GM10266 (cell line): ENCODE results near the gene RAB1B.

Experiments
- DNase-seq: peaks from one replicate; pipeline ENCODE4 v3.0.0; 2012; ENCODE audit errors: extremely low spot score
- TF ChIP-seq, protein P1 (sequence below): IDR thresholded peaks from 2 replicates; pipeline ENCODE4 v1.5.1; 2012; ENCODE audit warnings: mild to moderate bottlenecking, low read depth; ENCODE audit not compliant: control insufficient read depth, insufficient read depth; ENCODE audit errors: missing control alignments

Gene RAB1B

DNA sequence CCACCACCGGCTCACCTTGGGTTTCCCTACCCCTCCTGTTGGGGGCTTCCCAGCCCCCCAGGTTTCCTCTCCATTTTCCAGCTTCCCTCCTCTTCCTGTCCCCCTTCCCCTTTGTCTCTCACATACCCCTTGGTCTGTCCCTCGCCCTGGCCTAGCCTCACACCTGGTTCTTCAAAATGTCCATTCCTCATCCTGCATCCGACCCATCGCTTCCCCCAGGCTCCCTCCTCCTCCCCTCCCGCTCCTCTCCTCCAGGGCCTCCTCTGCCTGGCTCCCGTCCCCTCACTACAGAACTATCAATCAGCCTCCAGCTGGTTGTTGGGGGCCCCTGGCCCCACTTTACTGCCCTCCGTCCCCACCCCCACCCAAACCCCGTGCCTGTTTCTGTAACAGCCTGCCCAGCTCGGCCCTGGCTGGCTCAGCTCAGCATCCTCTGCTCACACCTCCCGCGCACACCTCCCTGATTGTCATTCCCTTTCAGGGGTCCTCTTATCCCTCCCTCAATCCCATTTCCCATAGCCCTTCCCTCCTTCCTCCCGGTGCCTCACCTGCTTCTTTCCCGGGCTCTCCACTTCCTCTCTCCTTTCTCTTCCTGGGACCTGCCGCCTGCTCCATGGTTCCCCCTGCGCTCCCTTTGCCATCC lies 10.8 kb downstream of the RAB1B start:
- DNase-seq, result no peak
- TF ChIP-seq, protein P1, sequence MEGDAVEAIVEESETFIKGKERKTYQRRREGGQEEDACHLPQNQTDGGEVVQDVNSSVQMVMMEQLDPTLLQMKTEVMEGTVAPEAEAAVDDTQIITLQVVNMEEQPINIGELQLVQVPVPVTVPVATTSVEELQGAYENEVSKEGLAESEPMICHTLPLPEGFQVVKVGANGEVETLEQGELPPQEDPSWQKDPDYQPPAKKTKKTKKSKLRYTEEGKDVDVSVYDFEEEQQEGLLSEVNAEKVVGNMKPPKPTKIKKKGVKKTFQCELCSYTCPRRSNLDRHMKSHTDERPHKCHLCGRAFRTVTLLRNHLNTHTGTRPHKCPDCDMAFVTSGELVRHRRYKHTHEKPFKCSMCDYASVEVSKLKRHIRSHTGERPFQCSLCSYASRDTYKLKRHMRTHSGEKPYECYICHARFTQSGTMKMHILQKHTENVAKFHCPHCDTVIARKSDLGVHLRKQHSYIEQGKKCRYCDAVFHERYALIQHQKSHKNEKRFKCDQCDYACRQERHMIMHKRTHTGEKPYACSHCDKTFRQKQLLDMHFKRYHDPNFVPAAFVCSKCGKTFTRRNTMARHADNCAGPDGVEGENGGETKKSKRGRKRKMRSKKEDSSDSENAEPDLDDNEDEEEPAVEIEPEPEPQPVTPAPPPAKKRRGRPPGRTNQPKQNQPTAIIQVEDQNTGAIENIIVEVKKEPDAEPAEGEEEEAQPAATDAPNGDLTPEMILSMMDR, result no peak

GRCh38 chr11:66280428-66280827 lies 12.0 kb downstream of the RAB1B start:
- DNase-seq, result no peak

DNA sequence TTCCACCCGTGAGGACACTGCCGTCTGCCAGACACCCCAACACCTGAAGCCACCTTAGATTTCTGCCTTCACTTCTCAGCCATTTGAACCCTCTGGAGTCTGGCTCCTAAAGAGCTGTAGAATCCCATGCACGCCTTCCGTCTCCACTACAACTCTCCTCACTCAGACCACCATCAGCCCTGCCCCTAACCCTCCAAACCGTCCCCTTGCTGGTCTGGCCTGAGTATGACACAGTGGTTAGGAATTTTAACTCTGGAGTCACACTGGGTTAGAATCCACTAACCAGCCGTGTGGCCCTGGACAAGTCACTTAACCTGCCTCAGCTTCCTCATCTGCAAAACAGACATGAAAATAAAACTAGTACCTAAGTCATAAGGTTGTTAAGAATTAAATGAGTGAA lies 12.6 kb downstream of the RAB1B start:
- TF ChIP-seq, protein P1, result no peak
- no peak for DNase-seq

More at GRCh38 chr11:66280428-66280827, 12.0 kb downstream of the RAB1B start:
- TF ChIP-seq, protein P1, result no peak

DNA sequence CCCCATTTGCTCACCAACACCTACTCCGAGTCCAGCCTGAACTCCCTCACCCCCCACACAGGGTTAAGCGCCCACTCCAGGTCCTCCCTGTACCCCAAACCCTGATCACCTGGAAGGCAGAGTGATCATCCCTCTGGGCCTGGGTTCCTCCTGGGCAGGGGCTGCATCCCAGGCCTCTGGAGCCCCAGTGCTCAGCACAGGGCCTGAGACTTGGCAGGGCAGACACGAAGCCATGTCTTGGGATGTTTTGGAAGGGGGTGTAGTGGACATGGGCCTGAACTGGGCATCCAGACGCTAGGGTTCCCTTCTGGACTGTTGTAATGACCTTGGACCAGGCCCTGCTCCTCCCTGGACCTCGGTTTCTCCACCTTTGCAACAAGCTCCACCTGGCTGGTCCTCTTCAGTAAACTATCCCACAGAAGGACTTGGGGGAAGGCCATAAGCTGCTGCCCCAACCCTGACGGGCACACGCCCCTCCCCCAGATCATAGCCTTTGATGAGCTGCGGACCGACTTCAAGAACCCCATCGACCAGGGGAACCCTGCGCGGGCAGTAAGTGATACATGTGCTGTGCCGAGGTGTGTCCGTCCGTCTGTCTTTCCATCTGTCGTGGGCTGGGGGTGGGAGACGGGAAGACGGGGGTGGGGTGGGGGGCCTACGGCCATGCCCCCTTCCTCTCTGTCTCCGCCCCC lies 13.5 kb downstream of the RAB1B start:
- TF ChIP-seq, protein P1, result no peak
- DNase-seq, result no peak

DNA sequence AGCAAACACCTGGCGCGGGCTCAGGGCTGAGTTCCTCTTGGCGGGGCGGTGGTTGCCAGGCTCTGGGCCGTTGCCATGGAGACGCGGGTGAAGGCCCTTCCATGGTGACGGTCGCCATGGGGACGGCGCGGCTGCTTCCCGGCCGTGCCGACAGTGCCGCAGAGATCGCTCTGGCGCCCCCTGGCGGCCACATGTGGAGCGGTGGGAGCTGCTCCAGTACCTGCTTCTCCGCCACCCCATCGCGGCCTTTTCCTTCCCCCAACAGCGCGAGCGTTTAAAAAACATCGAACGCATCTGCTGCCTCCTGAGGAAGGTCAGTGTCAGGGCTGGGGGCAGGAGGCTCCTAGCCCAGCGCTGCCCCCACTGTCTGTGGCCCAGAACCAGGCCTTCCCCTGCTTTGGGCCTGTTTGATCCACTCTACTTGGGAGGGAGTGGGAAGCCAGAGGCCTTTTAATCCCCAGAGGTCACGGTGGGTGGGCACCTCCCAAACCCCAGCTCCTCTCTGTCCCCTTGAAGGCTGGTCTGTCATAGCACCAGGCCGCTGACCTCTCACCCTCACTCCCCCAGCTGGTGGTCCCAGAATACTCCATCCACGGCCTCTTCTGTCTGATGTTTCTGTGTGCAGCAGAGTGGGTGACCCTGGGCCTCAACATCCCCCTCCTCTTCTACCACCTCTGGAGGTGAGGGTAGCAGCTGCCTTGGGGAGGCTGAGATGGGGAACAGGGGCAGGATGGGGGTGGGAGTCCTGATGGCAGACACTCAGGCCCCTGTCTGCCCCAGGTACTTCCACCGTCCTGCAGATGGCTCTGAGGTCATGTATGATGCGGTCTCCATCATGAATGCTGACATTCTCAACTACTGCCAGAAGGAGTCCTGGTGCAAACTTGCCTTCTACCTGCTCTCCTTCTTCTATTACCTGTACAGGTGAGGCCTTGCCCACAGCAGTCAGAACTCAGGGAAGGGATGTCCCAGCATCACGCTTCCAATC lies 14.3 kb downstream of the RAB1B start:
- DNase-seq, result peak; percentile 99
- TF ChIP-seq, protein P1, result peak; percentile 98

DNA sequence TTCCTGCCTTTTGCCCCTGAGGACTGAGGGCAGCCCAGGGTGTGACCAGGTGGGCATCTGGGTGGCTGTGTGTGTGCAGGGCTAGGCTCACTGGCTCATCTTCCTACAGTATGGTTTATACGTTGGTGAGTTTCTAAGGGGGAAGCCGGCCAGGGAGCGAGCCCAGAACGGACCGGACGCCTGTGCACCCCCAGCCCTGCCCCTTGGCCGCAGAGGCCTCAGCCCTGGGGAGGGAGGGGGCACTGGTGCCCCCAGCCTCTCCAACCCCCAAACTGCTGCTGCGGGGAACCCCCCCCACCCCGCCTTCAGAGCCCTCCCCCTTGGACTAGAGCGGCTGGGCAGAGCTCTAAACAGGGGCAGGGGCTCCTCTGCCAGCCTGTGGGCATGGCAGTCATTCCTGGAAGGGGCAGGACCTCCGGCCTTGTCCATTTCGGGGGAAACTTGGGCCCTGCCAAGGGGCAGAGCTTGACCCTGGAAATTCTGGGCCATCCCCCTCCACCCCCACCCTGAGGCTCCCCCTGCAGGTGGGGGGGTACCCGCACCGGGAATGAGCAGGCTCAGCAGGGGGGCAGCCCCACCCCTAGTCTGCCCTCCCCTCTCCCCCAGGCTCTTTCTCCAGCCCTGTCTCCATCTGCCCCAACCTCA lies 15.1 kb downstream of the RAB1B start:
- TF ChIP-seq, protein P1, result no peak
- DNase-seq, result no peak
